ENCODE results near the gene RPP21.

The RPP21 gene
- total RNA-seq = 2.9 to 4.1 (median 3.7) reads per million in 3 donors

- Histone ChIP-seq H3K4me1 (ENCODE audit: control insufficient read depth, insufficient read depth, low read length, poor library complexity, severe bottlenecking) (no peaks in the 10 kb centered on the region), H3K36me3 (ENCODE audit: control insufficient read depth, insufficient read depth, low read length) (peaks cover 19% of the 10 kb centered on the region), H3K9me3 (ENCODE audit: control insufficient read depth, low read length) (no peaks in the 10 kb centered on the region), H3K27me3 (replicated peaks; ENCODE audit: control insufficient read depth, insufficient read depth, low read length, poor library complexity, severe bottlenecking) (no peaks in the 10 kb centered on the region), H3K27ac (ENCODE audit: insufficient read depth, low read length, poor library complexity, severe bottlenecking) (peak within 1 kb of the TSS; percentile 89), H3K4me3 (ENCODE audit: insufficient read depth, low read depth, low read length, poor library complexity, severe bottlenecking) (peak within 1 kb of the TSS; percentile 87)
- peak; percentile 68 to 78 (median 77) for DNase-seq
Measured at GRCh38 chr6:30344868-30345671, at the start of gene RPP21. Gene RPP21, plus strand, starts transcription at chr6:30345156. Its CDS starts 16 bp downstream, at chr6:30345172.

- H3K9me3 ChIP-seq (ENCODE audit: control insufficient read depth, low read length) = no peaks in the 10 kb centered on the region
- no peak for DNase-seq
- no peak overlapping the region for H3K4me3 ChIP-seq (ENCODE audit: insufficient read depth, low read depth, low read length, poor library complexity, severe bottlenecking)
- no peaks in the 10 kb centered on the region for H3K4me1 ChIP-seq (ENCODE audit: control insufficient read depth, insufficient read depth, low read length, poor library complexity, severe bottlenecking)
- peaks cover 27% of the 10 kb centered on the region for H3K36me3 ChIP-seq (ENCODE audit: control insufficient read depth, insufficient read depth, low read length)
- H3K27me3 ChIP-seq (replicated peaks; ENCODE audit: control insufficient read depth, insufficient read depth, low read length, poor library complexity, severe bottlenecking) = no peaks in the 10 kb centered on the region
- H3K27ac ChIP-seq (ENCODE audit: insufficient read depth, low read length, poor library complexity, severe bottlenecking) = no peak overlapping the region
Measured at GRCh38 chr6:30295837-30296236, 49.1 kb upstream of the RPP21 start.

- H3K4me1 ChIP-seq (ENCODE audit: control insufficient read depth, insufficient read depth, low read length, poor library complexity, severe bottlenecking) = no peaks in the 10 kb centered on the region
- no peak overlapping the region for H3K4me3 ChIP-seq (ENCODE audit: insufficient read depth, low read depth, low read length, poor library complexity, severe bottlenecking)
- DNase-seq = no peak
- H3K9me3 ChIP-seq (ENCODE audit: control insufficient read depth, low read length) = no peaks in the 10 kb centered on the region
- H3K27me3 ChIP-seq (replicated peaks; ENCODE audit: control insufficient read depth, insufficient read depth, low read length, poor library complexity, severe bottlenecking) = no peaks in the 10 kb centered on the region
- no peaks in the 10 kb centered on the region for H3K36me3 ChIP-seq (ENCODE audit: control insufficient read depth, insufficient read depth, low read length)
- H3K27ac ChIP-seq (ENCODE audit: insufficient read depth, low read length, poor library complexity, severe bottlenecking) = no peak overlapping the region
Measured at GRCh38 chr6:30304002-30304401, 41.0 kb upstream of the RPP21 start.

GRCh38 chr6:30311101-30311500 lies 33.9 kb upstream of the RPP21 start:
- H3K27me3 ChIP-seq (replicated peaks; ENCODE audit: control insufficient read depth, insufficient read depth, low read length, poor library complexity, severe bottlenecking) = no peaks in the 10 kb centered on the region
- H3K9me3 ChIP-seq (ENCODE audit: control insufficient read depth, low read length) = no peaks in the 10 kb centered on the region
- no peak overlapping the region for H3K4me3 ChIP-seq (ENCODE audit: insufficient read depth, low read depth, low read length, poor library complexity, severe bottlenecking)
- DNase-seq = no peak
- no peaks in the 10 kb centered on the region for H3K4me1 ChIP-seq (ENCODE audit: control insufficient read depth, insufficient read depth, low read length, poor library complexity, severe bottlenecking)
- H3K27ac ChIP-seq (ENCODE audit: insufficient read depth, low read length, poor library complexity, severe bottlenecking) = no peak overlapping the region
- H3K36me3 ChIP-seq (ENCODE audit: control insufficient read depth, insufficient read depth, low read length) = peaks cover 14% of the 10 kb centered on the region

- no peak for DNase-seq
- Histone ChIP-seq H3K27ac (ENCODE audit: insufficient read depth, low read length, poor library complexity, severe bottlenecking) (no peak overlapping the region), H3K4me1 (ENCODE audit: control insufficient read depth, insufficient read depth, low read length, poor library complexity, severe bottlenecking) (no peaks in the 10 kb centered on the region), H3K9me3 (ENCODE audit: control insufficient read depth, low read length) (no peaks in the 10 kb centered on the region), H3K4me3 (ENCODE audit: insufficient read depth, low read depth, low read length, poor library complexity, severe bottlenecking) (no peak overlapping the region), H3K36me3 (ENCODE audit: control insufficient read depth, insufficient read depth, low read length) (peaks cover 14% of the 10 kb centered on the region), H3K27me3 (replicated peaks; ENCODE audit: control insufficient read depth, insufficient read depth, low read length, poor library complexity, severe bottlenecking) (no peaks in the 10 kb centered on the region)
Measured at GRCh38 chr6:30311671-30312070, 33.3 kb upstream of the RPP21 start.

- H3K4me1 ChIP-seq (ENCODE audit: control insufficient read depth, insufficient read depth, low read length, poor library complexity, severe bottlenecking) = no peaks in the 10 kb centered on the region
- no peak for DNase-seq
- peaks cover 14% of the 10 kb centered on the region for H3K36me3 ChIP-seq (ENCODE audit: control insufficient read depth, insufficient read depth, low read length)
- no peak overlapping the region for H3K27ac ChIP-seq (ENCODE audit: insufficient read depth, low read length, poor library complexity, severe bottlenecking)
- H3K27me3 ChIP-seq (replicated peaks; ENCODE audit: control insufficient read depth, insufficient read depth, low read length, poor library complexity, severe bottlenecking) = no peaks in the 10 kb centered on the region
- no peaks in the 10 kb centered on the region for H3K9me3 ChIP-seq (ENCODE audit: control insufficient read depth, low read length)
- H3K4me3 ChIP-seq (ENCODE audit: insufficient read depth, low read depth, low read length, poor library complexity, severe bottlenecking) = no peak overlapping the region
Measured at GRCh38 chr6:30312266-30312665, 32.7 kb upstream of the RPP21 start.

GRCh38 chr6:30312676-30313321 lies 32.2 kb upstream of the RPP21 start:
- no peaks in the 10 kb centered on the region for H3K27me3 ChIP-seq (replicated peaks; ENCODE audit: control insufficient read depth, insufficient read depth, low read length, poor library complexity, severe bottlenecking)
- no peaks in the 10 kb centered on the region for H3K9me3 ChIP-seq (ENCODE audit: control insufficient read depth, low read length)
- no peak overlapping the region for H3K27ac ChIP-seq (ENCODE audit: insufficient read depth, low read length, poor library complexity, severe bottlenecking)
- peaks cover under 1% of the 10 kb centered on the region for H3K4me1 ChIP-seq (ENCODE audit: control insufficient read depth, insufficient read depth, low read length, poor library complexity, severe bottlenecking)
- no peak for DNase-seq
- no peak overlapping the region for H3K4me3 ChIP-seq (ENCODE audit: insufficient read depth, low read depth, low read length, poor library complexity, severe bottlenecking)
- H3K36me3 ChIP-seq (ENCODE audit: control insufficient read depth, insufficient read depth, low read length) = peaks cover 14% of the 10 kb centered on the region

GRCh38 chr6:30315156-30315555 lies 29.8 kb upstream of the RPP21 start:
- DNase-seq = no peak
- H3K36me3 ChIP-seq (ENCODE audit: control insufficient read depth, insufficient read depth, low read length) = peaks cover 14% of the 10 kb centered on the region
- no peaks in the 10 kb centered on the region for H3K9me3 ChIP-seq (ENCODE audit: control insufficient read depth, low read length)
- peaks cover 14% of the 10 kb centered on the region for H3K4me1 ChIP-seq (ENCODE audit: control insufficient read depth, insufficient read depth, low read length, poor library complexity, severe bottlenecking)
- H3K4me3 ChIP-seq (ENCODE audit: insufficient read depth, low read depth, low read length, poor library complexity, severe bottlenecking) = no peak overlapping the region
- no peaks in the 10 kb centered on the region for H3K27me3 ChIP-seq (replicated peaks; ENCODE audit: control insufficient read depth, insufficient read depth, low read length, poor library complexity, severe bottlenecking)
- H3K27ac ChIP-seq (ENCODE audit: insufficient read depth, low read length, poor library complexity, severe bottlenecking) = no peak overlapping the region

- H3K27me3 ChIP-seq (replicated peaks; ENCODE audit: control insufficient read depth, insufficient read depth, low read length, poor library complexity, severe bottlenecking) = no peaks in the 10 kb centered on the region
- no peak for DNase-seq
- H3K9me3 ChIP-seq (ENCODE audit: control insufficient read depth, low read length) = no peaks in the 10 kb centered on the region
- no peak overlapping the region for H3K27ac ChIP-seq (ENCODE audit: insufficient read depth, low read length, poor library complexity, severe bottlenecking)
- no peak overlapping the region for H3K4me3 ChIP-seq (ENCODE audit: insufficient read depth, low read depth, low read length, poor library complexity, severe bottlenecking)
- peaks cover 14% of the 10 kb centered on the region for H3K4me1 ChIP-seq (ENCODE audit: control insufficient read depth, insufficient read depth, low read length, poor library complexity, severe bottlenecking)
- H3K36me3 ChIP-seq (ENCODE audit: control insufficient read depth, insufficient read depth, low read length) = peaks cover 14% of the 10 kb centered on the region
Measured at GRCh38 chr6:30317913-30318589, 26.9 kb upstream of the RPP21 start.

Data from effector memory CD4-positive, alpha-beta T cell (primary cell).